Measurements from ENCODE around the gene RHOG. TPM values are rescaled to one million over a fixed set of nuclear protein-coding genes. Genes with fewer than 3 reads are reported as not detected.

The RHOG gene
- total RNA-seq, 1 experiment from 2014 or later = 33.6 TPM

DNA sequence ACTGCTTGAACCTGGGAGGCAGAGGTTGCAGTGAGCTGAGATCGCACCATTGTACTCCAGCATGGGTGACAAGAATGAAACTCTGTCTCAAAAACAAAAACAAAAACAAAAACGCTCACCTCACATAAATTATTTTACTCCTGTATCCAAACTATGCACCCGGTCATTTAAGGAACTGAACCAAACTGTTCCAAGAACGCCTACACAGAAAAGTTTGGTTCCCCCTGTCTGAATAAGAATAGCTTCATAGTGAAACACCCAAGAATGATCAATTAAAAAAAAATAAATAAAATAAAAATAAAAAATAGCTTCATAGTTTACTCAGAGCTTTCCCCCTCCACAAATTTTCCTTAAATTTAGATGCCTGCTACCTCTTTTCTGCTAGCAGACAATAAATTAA lies 57.1 kb downstream of the RHOG start:
- DNase-seq (ENCODE audit: low spot score) (no peak), ATAC-seq (no peak)
- POLR2A ChIA-PET = no interaction called here
- peaks cover 9% of the 10 kb centered on the region for H3K4me1 Mint-ChIP-seq
- H3K4me3 Mint-ChIP-seq = no peak overlapping the region
- H3K36me3 Mint-ChIP-seq = peaks cover 31% of the 10 kb centered on the region
- H3K9me3 Mint-ChIP-seq = no peaks in the 10 kb centered on the region
- no peak for TF ChIP-seq GTF2I (CRISPR knock-in tag; conservative IDR thresholded peaks at IDR 0.05)
- no peak for TF ChIP-seq ZNF263 (CRISPR knock-in tag; IDR thresholded peaks at IDR 0.05; ENCODE audit: low read depth)
- TF ChIP-seq, protein P1, sequence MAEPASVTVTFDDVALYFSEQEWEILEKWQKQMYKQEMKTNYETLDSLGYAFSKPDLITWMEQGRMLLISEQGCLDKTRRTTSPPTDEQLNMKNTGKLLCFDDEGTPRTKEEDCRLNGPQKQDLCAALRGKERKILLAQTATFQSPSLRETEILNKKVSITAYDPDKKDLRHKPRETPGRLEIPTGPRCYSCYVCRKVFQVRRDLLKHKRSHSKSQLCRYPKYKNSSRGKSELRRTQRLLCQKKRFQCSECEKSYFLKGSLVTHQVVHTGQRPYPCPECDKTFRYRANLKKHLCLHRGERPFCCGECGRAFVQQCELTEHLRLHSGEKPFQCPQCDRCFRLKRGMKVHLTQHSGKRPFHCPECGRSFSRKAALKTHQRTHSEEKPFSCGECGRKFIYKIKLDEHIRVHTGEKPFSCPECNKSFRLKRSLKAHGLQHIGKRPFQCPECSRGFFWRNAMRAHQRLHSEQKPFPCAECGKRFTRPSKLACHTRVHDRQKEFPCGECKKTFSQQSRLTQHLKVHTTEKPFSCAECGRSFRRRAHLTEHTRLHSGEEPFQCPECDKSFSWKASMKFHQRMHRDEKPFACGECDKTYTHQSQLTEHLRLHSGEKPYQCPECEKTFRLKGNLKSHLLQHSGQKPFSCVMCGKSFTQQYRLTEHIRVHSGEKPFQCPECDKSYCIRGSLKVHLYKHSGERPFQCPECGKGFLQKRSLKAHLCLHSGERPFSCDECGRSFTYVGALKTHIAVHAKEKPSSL (CRISPR knock-in tag; conservative IDR thresholded peaks at IDR 0.05) = no peak
- no peak for TF ChIP-seq NFE2L1 (CRISPR knock-in tag; IDR thresholded peaks at IDR 0.05)
- no peak for TF ChIP-seq IRF2 (CRISPR knock-in tag; IDR thresholded peaks at IDR 0.05; ENCODE audit: borderline replicate concordance, low read depth)
- TF ChIP-seq, protein P2, sequence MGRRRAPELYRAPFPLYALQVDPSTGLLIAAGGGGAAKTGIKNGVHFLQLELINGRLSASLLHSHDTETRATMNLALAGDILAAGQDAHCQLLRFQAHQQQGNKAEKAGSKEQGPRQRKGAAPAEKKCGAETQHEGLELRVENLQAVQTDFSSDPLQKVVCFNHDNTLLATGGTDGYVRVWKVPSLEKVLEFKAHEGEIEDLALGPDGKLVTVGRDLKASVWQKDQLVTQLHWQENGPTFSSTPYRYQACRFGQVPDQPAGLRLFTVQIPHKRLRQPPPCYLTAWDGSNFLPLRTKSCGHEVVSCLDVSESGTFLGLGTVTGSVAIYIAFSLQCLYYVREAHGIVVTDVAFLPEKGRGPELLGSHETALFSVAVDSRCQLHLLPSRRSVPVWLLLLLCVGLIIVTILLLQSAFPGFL (CRISPR knock-in tag; IDR thresholded peaks at IDR 0.05; ENCODE audit: borderline replicate concordance) = no peak
- no peak for TF ChIP-seq ZNF423 (CRISPR knock-in tag; IDR thresholded peaks at IDR 0.05)
- TF ChIP-seq MYBL2 (CRISPR knock-in tag; IDR thresholded peaks at IDR 0.05) = no peak
- no peak for TF ChIP-seq ZNF138 (CRISPR knock-in tag; conservative IDR thresholded peaks at IDR 0.05)
- no peak for TF ChIP-seq ESRRA (CRISPR knock-in tag; IDR thresholded peaks at IDR 0.05; ENCODE audit: borderline replicate concordance)
- peak overlapping the region; percentile 90 for H3K27ac Mint-ChIP-seq
- CTCF ChIA-PET = interaction anchor here (1.7 to 2.4 kb wide), 2 partner anchors 14 to 24 kb away, joined by 3 to 16 read pairs; partner anchors contain the start of genes NUP98 and PGAP2
- H3K27me3 Mint-ChIP-seq (ENCODE audit: low read depth) = no peaks in the 10 kb centered on the region

DNA sequence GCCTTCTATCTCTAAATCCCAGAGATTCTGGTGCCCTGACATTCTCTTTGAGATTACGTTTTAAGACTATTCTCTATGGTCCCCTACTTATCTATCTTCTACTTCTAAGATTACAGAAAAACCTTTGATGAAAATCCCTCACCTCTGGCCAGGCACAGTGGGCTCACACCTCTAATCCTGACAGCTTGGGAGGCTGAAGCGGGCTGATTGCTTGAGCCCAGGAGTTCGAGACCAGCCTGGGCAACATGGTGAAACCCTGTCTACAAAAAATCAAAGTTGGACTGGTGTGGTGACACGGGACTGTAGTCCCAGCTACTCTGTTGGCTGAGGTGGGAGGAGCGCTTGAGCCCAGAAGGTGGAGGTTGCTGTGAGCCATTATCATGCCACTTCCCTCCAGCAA lies 57.8 kb downstream of the RHOG start:
- TF ChIP-seq SOX15 (CRISPR knock-in tag; IDR thresholded peaks at IDR 0.05) = no peak
- no peak for TF ChIP-seq MXD4 (CRISPR knock-in tag; IDR thresholded peaks at IDR 0.05; ENCODE audit: borderline replicate concordance)
- no peak for TF ChIP-seq ZNF138 (CRISPR knock-in tag; conservative IDR thresholded peaks at IDR 0.05)
- TF ChIP-seq ETV6 (CRISPR knock-in tag; IDR thresholded peaks at IDR 0.05) = no peak
- no peak for TF ChIP-seq EMX1 (CRISPR knock-in tag; IDR thresholded peaks at IDR 0.05)
- TF ChIP-seq, protein P3, sequence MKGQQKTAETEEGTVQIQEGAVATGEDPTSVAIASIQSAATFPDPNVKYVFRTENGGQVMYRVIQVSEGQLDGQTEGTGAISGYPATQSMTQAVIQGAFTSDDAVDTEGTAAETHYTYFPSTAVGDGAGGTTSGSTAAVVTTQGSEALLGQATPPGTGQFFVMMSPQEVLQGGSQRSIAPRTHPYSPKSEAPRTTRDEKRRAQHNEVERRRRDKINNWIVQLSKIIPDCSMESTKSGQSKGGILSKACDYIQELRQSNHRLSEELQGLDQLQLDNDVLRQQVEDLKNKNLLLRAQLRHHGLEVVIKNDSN (CRISPR knock-in tag; IDR thresholded peaks at IDR 0.05) = no peak
- TF ChIP-seq FOXJ3 (CRISPR knock-in tag; IDR thresholded peaks at IDR 0.05; ENCODE audit: borderline replicate concordance) = no peak
- no peak for TF ChIP-seq CBFB (CRISPR knock-in tag; IDR thresholded peaks at IDR 0.05; ENCODE audit: low read depth)
- TF ChIP-seq RORB (CRISPR knock-in tag; IDR thresholded peaks at IDR 0.05) = no peak
- TF ChIP-seq, protein P4, sequence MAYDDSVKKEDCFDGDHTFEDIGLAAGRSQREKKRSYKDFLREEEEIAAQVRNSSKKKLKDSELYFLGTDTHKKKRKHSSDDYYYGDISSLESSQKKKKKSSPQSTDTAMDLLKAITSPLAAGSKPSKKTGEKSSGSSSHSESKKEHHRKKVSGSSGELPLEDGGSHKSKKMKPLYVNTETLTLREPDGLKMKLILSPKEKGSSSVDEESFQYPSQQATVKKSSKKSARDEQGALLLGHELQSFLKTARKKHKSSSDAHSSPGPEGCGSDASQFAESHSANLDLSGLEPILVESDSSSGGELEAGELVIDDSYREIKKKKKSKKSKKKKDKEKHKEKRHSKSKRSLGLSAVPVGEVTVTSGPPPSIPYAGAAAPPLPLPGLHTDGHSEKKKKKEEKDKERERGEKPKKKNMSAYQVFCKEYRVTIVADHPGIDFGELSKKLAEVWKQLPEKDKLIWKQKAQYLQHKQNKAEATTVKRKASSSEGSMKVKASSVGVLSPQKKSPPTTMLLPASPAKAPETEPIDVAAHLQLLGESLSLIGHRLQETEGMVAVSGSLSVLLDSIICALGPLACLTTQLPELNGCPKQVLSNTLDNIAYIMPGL (CRISPR knock-in tag; IDR thresholded peaks at IDR 0.05) = no peak
- TF ChIP-seq CREB1 (CRISPR knock-in tag; IDR thresholded peaks at IDR 0.05) = no peak
- TF ChIP-seq, protein P1 (CRISPR knock-in tag; conservative IDR thresholded peaks at IDR 0.05) = no peak
- no peak for TF ChIP-seq ZNF423 (CRISPR knock-in tag; IDR thresholded peaks at IDR 0.05)
- CTCF ChIA-PET = interaction anchor here (2.4 kb wide), 1 partner anchor 25 kb away, joined by 16 read pairs; the partner anchor contains the start of gene PGAP2
- POLR2A ChIA-PET = no interaction called here
- ATAC-seq = peak; percentile 68
- H3K4me1 Mint-ChIP-seq = peaks cover 9% of the 10 kb centered on the region
- H3K36me3 Mint-ChIP-seq = peaks cover 36% of the 10 kb centered on the region
- H3K4me3 Mint-ChIP-seq = no peak overlapping the region
- H3K9me3 Mint-ChIP-seq = no peaks in the 10 kb centered on the region
- DNase-seq (ENCODE audit: low spot score) = no peak
- H3K27ac Mint-ChIP-seq = peak overlapping the region; percentile 84
- H3K27me3 Mint-ChIP-seq (ENCODE audit: low read depth) = no peaks in the 10 kb centered on the region
